HepG2 (cell line): ENCODE data around the gene CDC40. TPM values are rescaled to one million over a fixed set of nuclear protein-coding genes. Genes with fewer than 3 reads are reported as not detected.

Experiments used
- ATAC-seq: fragments of 200-7000 bp; cut with Tn5 transposase; 3 replicates; pipeline ENCODE4 v1.9.1; 2020; ENCODE audit warnings: mild to moderate bottlenecking, moderate library complexity
- BruUV-seq: library from RNA; stranded (reverse); fragments of 400-500 nt; replicated peaks from 2 replicates; lab custom pipeline; 2021; lab: Mats Ljungman, UMichigan
- CTCF ChIA-PET: fragments of 300-600 bp; formaldehyde crosslinking; extraction: SDS; loops from one replicate; lab custom pipeline; 2021; ENCODE audit warnings: low total read pairs, inconsistent platforms, low intra/inter-chr PET ratio; lab: Yijun Ruan, JAX
- POLR2A ChIA-PET: fragments of 350-600 bp; sonication (Branson Sonifier 250); formaldehyde crosslinking; loops from one replicate; lab custom pipeline; 2020; ENCODE audit warnings: antibody characterized with exemption, inconsistent platforms; lab: Yijun Ruan, JAX
- DNase-seq: peaks from one replicate; pipeline ENCODE4 v3.0.0-alpha.2; 2015; ENCODE audit warnings: low spot score
- FAIRE-seq: peaks from 3 replicates; lab custom pipeline; 2011; peaks lifted over from hg19 to GRCh38; lab: Jason Lieb, UNC
- H2AFZ ChIP-seq: one replicate; pipeline ENCODE4 v1.6.1; 2011; ENCODE audit warnings: low read length, inconsistent platforms
- H3K27ac ChIP-seq: fragments of 300-600 bp; 3 replicates; pipeline ENCODE4 v1.8.0; 2011; ENCODE audit warnings: mixed run types, mild to moderate bottlenecking, mixed read lengths, low read length, inconsistent platforms; ENCODE audit not compliant: insufficient read depth; ENCODE audit errors: extremely low read length
- H3K27me3 ChIP-seq, 2 experiments: fragments of 200-600 bp in 1 of 2; 2 replicates in 1 of 2; 3 replicates in 1 of 2; pipeline versions ENCODE4 v1.6.0 to v1.8.0; 2011; ENCODE audit warnings: low read length in 2 of 2, mild to moderate bottlenecking in 2 of 2, moderate library complexity in 2 of 2, inconsistent platforms in 1 of 2; ENCODE audit not compliant: insufficient read depth in 2 of 2, control insufficient read depth in 1 of 2
- H3K36me3 ChIP-seq, 2 experiments: fragments of 200-600 bp in 1 of 2; replicated peaks in 1 of 2; 2 replicates in 1 of 2; 3 replicates in 1 of 2; pipeline versions ENCODE4 v1.5.1 to v1.8.0; 2011; ENCODE audit warnings: low read length in 2 of 2, inconsistent platforms in 1 of 2; ENCODE audit not compliant: insufficient read depth in 2 of 2, control insufficient read depth in 1 of 2
- H3K4me1 ChIP-seq: 2 replicates; pipeline ENCODE4 v1.5.1; 2012; ENCODE audit warnings: low read length, inconsistent platforms; ENCODE audit not compliant: insufficient read depth
- H3K4me2 ChIP-seq: 2 replicates; pipeline ENCODE4 v1.6.0; 2011; ENCODE audit warnings: low read depth, low read length, inconsistent platforms
- H3K4me3 ChIP-seq, 3 experiments: fragments of 200-600 bp in 1 of 3; sonication (generic), shearing (Covaris generic) in 1 of 3; replicated peaks in 1 of 3; 2 replicates each; pipeline ENCODE4 v1.5.1; 2011 to 2016; ENCODE audit warnings: low read length in 3 of 3, inconsistent platforms in 2 of 3, low read depth in 2 of 3, mild to moderate bottlenecking in 2 of 3, control low read depth in 1 of 3, mixed read lengths in 1 of 3; ENCODE audit not compliant: insufficient read depth in 1 of 3
- H3K79me2 ChIP-seq: one replicate; pipeline ENCODE4 v1.6.1; 2011; ENCODE audit warnings: low read length, inconsistent platforms; ENCODE audit not compliant: insufficient read depth
- H3K9ac ChIP-seq: 2 replicates; pipeline ENCODE4 v1.6.0; 2011; ENCODE audit warnings: mild to moderate bottlenecking, low read depth, low read length, inconsistent platforms; ENCODE audit not compliant: insufficient read depth
- H3K9me3 ChIP-seq: 2 replicates; pipeline ENCODE4 v1.5.1; 2012; ENCODE audit warnings: mild to moderate bottlenecking, low read length
- H4K20me1 ChIP-seq: 2 replicates; pipeline ENCODE4 v1.6.0; 2011; ENCODE audit warnings: inconsistent platforms, mild to moderate bottlenecking, low read length, moderate library complexity; ENCODE audit not compliant: insufficient read depth
- CREM ChIP-seq, 2 experiments: sonication (generic) in 1 of 2; formaldehyde crosslinking in 1 of 2; IDR thresholded peaks; 2 replicates each; pipeline versions ENCODE4 v1.4.0 to v1.6.1; 2016 to 2020; ENCODE audit warnings: antibody characterized with exemption in 1 of 2, mild to moderate bottlenecking in 1 of 2, missing genetic modification reagents in 1 of 2
- DR1 ChIP-seq: sonication (generic); formaldehyde crosslinking; IDR thresholded peaks from 2 replicates; pipeline ENCODE4 v1.8.0; 2021; ENCODE audit warnings: mild to moderate bottlenecking, missing genetic modification reagents, inconsistent platforms
- HNF1B ChIP-seq: sonication (generic); formaldehyde crosslinking; IDR thresholded peaks from 2 replicates; pipeline ENCODE4 v1.5.1; 2020; ENCODE audit warnings: mild to moderate bottlenecking, moderate library complexity, missing genetic modification reagents
- HNRNPH1 ChIP-seq: fragments of 200-400 bp; formaldehyde crosslinking; optimal IDR thresholded peaks from 2 replicates; pipeline ENCODE3; 2017; ENCODE audit warnings: mild to moderate bottlenecking, low read depth, low read length
- POLR2G ChIP-seq: fragments of 200-400 bp; formaldehyde crosslinking; IDR thresholded peaks from 2 replicates; pipeline ENCODE4 v1.6.1; 2018; ENCODE audit warnings: mild to moderate bottlenecking, low read depth, low read length, moderate library complexity
- SRY ChIP-seq: sonication (generic); formaldehyde crosslinking; IDR thresholded peaks from 2 replicates; pipeline ENCODE4 v1.8.0; 2022; ENCODE audit warnings: mild to moderate bottlenecking, missing genetic modification reagents
- YEATS2 ChIP-seq: sonication (generic); formaldehyde crosslinking; IDR thresholded peaks from 2 replicates; pipeline ENCODE4 v1.4.0; 2020; ENCODE audit warnings: missing genetic modification reagents, borderline replicate concordance
- ZNF121 ChIP-seq: sonication (generic); formaldehyde crosslinking; IDR thresholded peaks from 2 replicates; pipeline ENCODE4 v1.5.0; 2020; ENCODE audit warnings: mild to moderate bottlenecking, missing genetic modification reagents
- ZNF607 ChIP-seq: sonication (generic); formaldehyde crosslinking; IDR thresholded peaks from 2 replicates; pipeline ENCODE4 v1.5.1; 2020; ENCODE audit warnings: missing genetic modification reagents, mild to moderate bottlenecking, borderline replicate concordance
- in situ Hi-C: cut with HindIII; loops from 2 replicates; pipeline ENCODE4 v1.10.0; 2017; ENCODE audit warnings: low pct_unique_long_range_greater_than_20kb; ENCODE audit not compliant: extremely low pct_ligation_motif_present
- intact Hi-C: fragments of 100-400 bp; cut with micrococcal nuclease; formaldehyde crosslinking; loops from one replicate; pipeline ENCODE4 v1.10.0; 2022; ENCODE audit not compliant: unreplicated experiment
- polyA plus RNA-seq, 8 experiments: library from polyadenylated mRNA; depleted of rRNA in 3 of 8; stranded (reverse) in 7 of 8; unstranded in 1 of 8; fragments of >200 nt; fragmentation: Illumina TruSeq in 4 of 8; extraction: Trizol in 4 of 8; gene quantifications; 2 replicates each; pipeline versions ENCODE4 v1.2.1 to v1.2.3, GENCODE V29; 2011 to 2016; ENCODE audit warnings: low read depth in 4 of 8, missing spikeins in 1 of 8, mixed read lengths in 1 of 8; ENCODE audit not compliant: insufficient read depth in 1 of 8
- total RNA-seq, 5 experiments: library from RNA; depleted of rRNA; stranded (reverse); fragments of >200 nt; fragmentation: Illumina TruSeq; extraction: Trizol; gene quantifications; 2 replicates each; pipeline ENCODE4 v1.2.3, GENCODE V29; 2016; ENCODE audit warnings: low read depth in 1 of 5
- TF ChIP-seq, protein P1 (sequence below): sonication (generic); formaldehyde crosslinking; IDR thresholded peaks from 2 replicates; pipeline ENCODE4 v1.5.0; 2020; ENCODE audit warnings: mild to moderate bottlenecking, low read depth, missing genetic modification reagents, borderline replicate concordance
- TF ChIP-seq, protein P2 (sequence below): sonication (generic); formaldehyde crosslinking; IDR thresholded peaks from 2 replicates; pipeline ENCODE4 v1.4.0; 2020; ENCODE audit warnings: missing genetic modification reagents, borderline replicate concordance
- TF ChIP-seq, protein P3 (sequence below): sonication (generic); formaldehyde crosslinking; IDR thresholded peaks from 2 replicates; pipeline ENCODE4 v1.5.0; 2020; ENCODE audit warnings: mild to moderate bottlenecking, missing genetic modification reagents, borderline replicate concordance

The CDC40 gene
- total and polyA plus RNA-seq, 2 of the 13 experiments (the other 11 are each of a cell fraction or from before 2014, with no cell fraction given) = 11.4 to 21.5 TPM

DNA sequence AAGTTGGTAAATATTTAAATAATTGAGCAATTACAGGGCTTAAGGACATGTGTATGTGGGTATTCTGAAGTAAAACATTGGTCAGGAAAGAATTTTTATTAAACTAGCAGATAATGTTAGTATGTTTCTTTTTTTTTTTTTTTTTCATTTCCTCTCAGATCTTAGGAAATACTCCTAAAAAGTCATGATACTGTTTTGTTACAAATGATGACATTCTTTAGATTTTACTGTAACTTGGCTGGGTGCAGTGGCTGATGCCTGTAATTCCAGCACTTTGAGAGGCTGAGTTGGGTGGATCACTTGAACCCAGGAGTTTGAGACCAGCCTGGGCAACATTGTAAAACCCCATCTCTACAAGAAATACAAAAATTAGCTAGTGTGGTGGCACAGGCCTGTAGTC, 41.5 kb downstream of the CDC40 start:
- intact Hi-C loops (no loop called here), in situ Hi-C loops (no loop called here)
- no TSS peak for BruUV-seq
- FAIRE-seq = no peak
- H3K4me1 ChIP-seq = peaks cover 6% of the 10 kb centered on the region; the same call in 1 of the 2 replicates
- CTCF ChIA-PET = no interaction called here
- H2AFZ ChIP-seq = no peak overlapping the region
- H4K20me1 ChIP-seq = no peaks in the 10 kb centered on the region
- H3K9me3 ChIP-seq = no peaks in the 10 kb centered on the region
- H3K27ac ChIP-seq = no peak overlapping the region
- H3K4me2 ChIP-seq = no peak overlapping the region
- ATAC-seq = no peak
- H3K9ac ChIP-seq = no peak overlapping the region
- H3K27me3 ChIP-seq = no peaks in the 10 kb centered on the region
- no peaks in the 10 kb centered on the region for H3K79me2 ChIP-seq
- DNase-seq = no peak
- POLR2A ChIA-PET = no interaction called here
- peaks cover 4 to 13% of the 10 kb centered on the region in 2 experiments; a peak in 3 of 5 replicates for H3K36me3 ChIP-seq
- no peak overlapping the region for H3K4me3 ChIP-seq
- TF ChIP-seq DR1 (CRISPR knock-in tag) = no peak
- TF ChIP-seq YEATS2 (CRISPR knock-in tag) = no peak
- TF ChIP-seq, protein P1, sequence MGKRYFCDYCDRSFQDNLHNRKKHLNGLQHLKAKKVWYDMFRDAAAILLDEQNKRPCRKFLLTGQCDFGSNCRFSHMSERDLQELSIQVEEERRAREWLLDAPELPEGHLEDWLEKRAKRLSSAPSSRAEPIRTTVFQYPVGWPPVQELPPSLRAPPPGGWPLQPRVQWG = no peak
- no peak for TF ChIP-seq HNRNPH1
- TF ChIP-seq ZNF607 (CRISPR knock-in tag) = no peak
- no peak for TF ChIP-seq HNF1B (CRISPR knock-in tag)
- TF ChIP-seq CREM (IDR thresholded peaks at IDR 0.05) = no peak
- no peak for TF ChIP-seq CREM (CRISPR knock-in tag; IDR thresholded peaks at IDR 0.05)
- TF ChIP-seq, protein P2, sequence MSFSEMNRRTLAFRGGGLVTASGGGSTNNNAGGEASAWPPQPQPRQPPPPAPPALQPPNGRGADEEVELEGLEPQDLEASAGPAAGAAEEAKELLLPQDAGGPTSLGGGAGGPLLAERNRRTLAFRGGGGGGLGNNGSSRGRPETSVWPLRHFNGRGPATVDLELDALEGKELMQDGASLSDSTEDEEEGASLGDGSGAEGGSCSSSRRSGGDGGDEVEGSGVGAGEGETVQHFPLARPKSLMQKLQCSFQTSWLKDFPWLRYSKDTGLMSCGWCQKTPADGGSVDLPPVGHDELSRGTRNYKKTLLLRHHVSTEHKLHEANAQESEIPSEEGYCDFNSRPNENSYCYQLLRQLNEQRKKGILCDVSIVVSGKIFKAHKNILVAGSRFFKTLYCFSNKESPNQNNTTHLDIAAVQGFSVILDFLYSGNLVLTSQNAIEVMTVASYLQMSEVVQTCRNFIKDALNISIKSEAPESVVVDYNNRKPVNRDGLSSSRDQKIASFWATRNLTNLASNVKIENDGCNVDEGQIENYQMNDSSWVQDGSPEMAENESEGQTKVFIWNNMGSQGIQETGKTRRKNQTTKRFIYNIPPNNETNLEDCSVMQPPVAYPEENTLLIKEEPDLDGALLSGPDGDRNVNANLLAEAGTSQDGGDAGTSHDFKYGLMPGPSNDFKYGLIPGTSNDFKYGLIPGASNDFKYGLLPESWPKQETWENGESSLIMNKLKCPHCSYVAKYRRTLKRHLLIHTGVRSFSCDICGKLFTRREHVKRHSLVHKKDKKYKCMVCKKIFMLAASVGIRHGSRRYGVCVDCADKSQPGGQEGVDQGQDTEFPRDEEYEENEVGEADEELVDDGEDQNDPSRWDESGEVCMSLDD (CRISPR knock-in tag) = no peak
- no peak for TF ChIP-seq SRY (CRISPR knock-in tag)
- TF ChIP-seq POLR2G = no peak
- TF ChIP-seq, protein P3, sequence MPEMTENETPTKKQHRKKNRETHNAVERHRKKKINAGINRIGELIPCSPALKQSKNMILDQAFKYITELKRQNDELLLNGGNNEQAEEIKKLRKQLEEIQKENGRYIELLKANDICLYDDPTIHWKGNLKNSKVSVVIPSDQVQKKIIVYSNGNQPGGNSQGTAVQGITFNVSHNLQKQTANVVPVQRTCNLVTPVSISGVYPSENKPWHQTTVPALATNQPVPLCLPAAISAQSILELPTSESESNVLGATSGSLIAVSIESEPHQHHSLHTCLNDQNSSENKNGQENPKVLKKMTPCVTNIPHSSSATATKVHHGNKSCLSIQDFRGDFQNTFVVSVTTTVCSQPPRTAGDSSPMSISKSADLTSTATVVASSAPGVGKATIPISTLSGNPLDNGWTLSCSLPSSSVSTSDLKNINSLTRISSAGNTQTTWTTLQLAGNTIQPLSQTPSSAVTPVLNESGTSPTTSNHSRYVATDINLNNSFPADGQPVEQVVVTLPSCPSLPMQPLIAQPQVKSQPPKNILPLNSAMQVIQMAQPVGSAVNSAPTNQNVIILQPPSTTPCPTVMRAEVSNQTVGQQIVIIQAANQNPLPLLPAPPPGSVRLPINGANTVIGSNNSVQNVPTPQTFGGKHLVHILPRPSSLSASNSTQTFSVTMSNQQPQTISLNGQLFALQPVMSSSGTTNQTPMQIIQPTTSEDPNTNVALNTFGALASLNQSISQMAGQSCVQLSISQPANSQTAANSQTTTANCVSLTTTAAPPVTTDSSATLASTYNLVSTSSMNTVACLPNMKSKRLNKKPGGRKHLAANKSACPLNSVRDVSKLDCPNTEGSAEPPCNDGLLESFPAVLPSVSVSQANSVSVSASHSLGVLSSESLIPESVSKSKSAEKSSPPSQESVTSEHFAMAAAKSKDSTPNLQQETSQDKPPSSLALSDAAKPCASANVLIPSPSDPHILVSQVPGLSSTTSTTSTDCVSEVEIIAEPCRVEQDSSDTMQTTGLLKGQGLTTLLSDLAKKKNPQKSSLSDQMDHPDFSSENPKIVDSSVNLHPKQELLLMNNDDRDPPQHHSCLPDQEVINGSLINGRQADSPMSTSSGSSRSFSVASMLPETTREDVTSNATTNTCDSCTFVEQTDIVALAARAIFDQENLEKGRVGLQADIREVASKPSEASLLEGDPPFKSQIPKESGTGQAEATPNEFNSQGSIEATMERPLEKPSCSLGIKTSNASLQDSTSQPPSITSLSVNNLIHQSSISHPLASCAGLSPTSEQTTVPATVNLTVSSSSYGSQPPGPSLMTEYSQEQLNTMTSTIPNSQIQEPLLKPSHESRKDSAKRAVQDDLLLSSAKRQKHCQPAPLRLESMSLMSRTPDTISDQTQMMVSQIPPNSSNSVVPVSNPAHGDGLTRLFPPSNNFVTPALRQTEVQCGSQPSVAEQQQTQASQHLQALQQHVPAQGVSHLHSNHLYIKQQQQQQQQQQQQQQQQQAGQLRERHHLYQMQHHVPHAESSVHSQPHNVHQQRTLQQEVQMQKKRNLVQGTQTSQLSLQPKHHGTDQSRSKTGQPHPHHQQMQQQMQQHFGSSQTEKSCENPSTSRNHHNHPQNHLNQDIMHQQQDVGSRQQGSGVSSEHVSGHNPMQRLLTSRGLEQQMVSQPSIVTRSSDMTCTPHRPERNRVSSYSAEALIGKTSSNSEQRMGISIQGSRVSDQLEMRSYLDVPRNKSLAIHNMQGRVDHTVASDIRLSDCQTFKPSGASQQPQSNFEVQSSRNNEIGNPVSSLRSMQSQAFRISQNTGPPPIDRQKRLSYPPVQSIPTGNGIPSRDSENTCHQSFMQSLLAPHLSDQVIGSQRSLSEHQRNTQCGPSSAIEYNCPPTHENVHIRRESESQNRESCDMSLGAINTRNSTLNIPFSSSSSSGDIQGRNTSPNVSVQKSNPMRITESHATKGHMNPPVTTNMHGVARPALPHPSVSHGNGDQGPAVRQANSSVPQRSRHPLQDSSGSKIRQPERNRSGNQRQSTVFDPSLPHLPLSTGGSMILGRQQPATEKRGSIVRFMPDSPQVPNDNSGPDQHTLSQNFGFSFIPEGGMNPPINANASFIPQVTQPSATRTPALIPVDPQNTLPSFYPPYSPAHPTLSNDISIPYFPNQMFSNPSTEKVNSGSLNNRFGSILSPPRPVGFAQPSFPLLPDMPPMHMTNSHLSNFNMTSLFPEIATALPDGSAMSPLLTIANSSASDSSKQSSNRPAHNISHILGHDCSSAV (CRISPR knock-in tag) = no peak
- TF ChIP-seq ZNF121 = no peak
